LoVo (cell line): ENCODE results near the gene GALNTL6.
A peak's percentile ranks its signal among the peaks of the same experiment; 100 is the strongest.

Experiments used
- DNase-seq: peaks from one replicate; pipeline ENCODE4 v3.0.0-alpha.2; 2016; ENCODE audit warnings: low spot score

GALNTL6 gene

GRCh38 chr4:172813359-172813923 lies 1000.2 kb downstream of the GALNTL6 start:
- DNase-seq = no peak

GRCh38 chr4:172815499-172816164 lies 1002.4 kb downstream of the GALNTL6 start:
- no peak for DNase-seq

- DNase-seq = no peak
These were observed 1005.7 kb downstream of the GALNTL6 start for GRCh38 chr4:172818901-172819300.

GRCh38 chr4:172819353-172819752 lies 1006.1 kb downstream of the GALNTL6 start:
- no peak for DNase-seq

- no peak for DNase-seq
These were observed 1009.1 kb downstream of the GALNTL6 start for GRCh38 chr4:172822331-172822730.

GRCh38 chr4:172826346-172826745 lies 1013.1 kb downstream of the GALNTL6 start:
- no peak for DNase-seq

- no peak for DNase-seq
These were observed 1013.7 kb downstream of the GALNTL6 start for GRCh38 chr4:172826861-172827260.

- DNase-seq = peak; percentile 26
These were observed 1017.1 kb downstream of the GALNTL6 start for GRCh38 chr4:172830295-172830764.

GRCh38 chr4:172836661-172837060 lies 1023.5 kb downstream of the GALNTL6 start:
- DNase-seq = no peak

- DNase-seq = no peak
These were observed 1024.9 kb downstream of the GALNTL6 start for GRCh38 chr4:172838111-172838510.

GRCh38 chr4:172838943-172839342 lies 1025.7 kb downstream of the GALNTL6 start:
- DNase-seq = no peak

GRCh38 chr4:172842779-172843178 lies 1029.6 kb downstream of the GALNTL6 start:
- no peak for DNase-seq

GRCh38 chr4:172843192-172843591 lies 1030.0 kb downstream of the GALNTL6 start:
- DNase-seq = no peak

GRCh38 chr4:172844556-172844955 lies 1031.4 kb downstream of the GALNTL6 start:
- DNase-seq = no peak

- DNase-seq = no peak
These were observed 1032.1 kb downstream of the GALNTL6 start for GRCh38 chr4:172845281-172845680.

GRCh38 chr4:172850838-172851237 lies 1037.6 kb downstream of the GALNTL6 start:
- DNase-seq = no peak

- no peak for DNase-seq
These were observed 1038.3 kb downstream of the GALNTL6 start for GRCh38 chr4:172851534-172851933.

GRCh38 chr4:172857026-172857425 lies 1043.8 kb downstream of the GALNTL6 start:
- DNase-seq = no peak

GRCh38 chr4:172858731-172859230 lies 1045.6 kb downstream of the GALNTL6 start:
- no peak for DNase-seq

GRCh38 chr4:172865103-172865502 lies 1051.9 kb downstream of the GALNTL6 start:
- no peak for DNase-seq

- DNase-seq = no peak
These were observed 1052.4 kb downstream of the GALNTL6 start for GRCh38 chr4:172865531-172866127.

- no peak for DNase-seq
These were observed 1053.2 kb downstream of the GALNTL6 start for GRCh38 chr4:172866421-172866820.

GRCh38 chr4:172867835-172868234 lies 1054.6 kb downstream of the GALNTL6 start:
- DNase-seq = no peak
